Breast epithelium (tissue), 3 donors: ENCODE results near the gene ATP8A1.

Experiments used
- POLR2A ChIP-seq: fragments of 450-650 bp; IDR thresholded peaks from one replicate; pipeline ENCODE4 v1.6.1; 2016; ENCODE audit warnings: antibody characterized with exemption, mild to moderate bottlenecking, moderate library complexity
- POLR2AphosphoS5 ChIP-seq, 3 donors: sonication (generic); formaldehyde crosslinking; IDR thresholded peaks; one replicate each; pipeline ENCODE4 v1.6.1; 2017; ENCODE audit warnings: antibody characterized with exemption in 3 of 3
- TF ChIP-seq, protein P1 (sequence below), 3 donors: fragments of 450-650 bp; IDR thresholded peaks; one replicate each; pipeline ENCODE4 v1.5.1; 2016 to 2017; ENCODE audit warnings: antibody characterized with exemption in 3 of 3, mild to moderate bottlenecking in 3 of 3, moderate library complexity in 3 of 3

DNA sequence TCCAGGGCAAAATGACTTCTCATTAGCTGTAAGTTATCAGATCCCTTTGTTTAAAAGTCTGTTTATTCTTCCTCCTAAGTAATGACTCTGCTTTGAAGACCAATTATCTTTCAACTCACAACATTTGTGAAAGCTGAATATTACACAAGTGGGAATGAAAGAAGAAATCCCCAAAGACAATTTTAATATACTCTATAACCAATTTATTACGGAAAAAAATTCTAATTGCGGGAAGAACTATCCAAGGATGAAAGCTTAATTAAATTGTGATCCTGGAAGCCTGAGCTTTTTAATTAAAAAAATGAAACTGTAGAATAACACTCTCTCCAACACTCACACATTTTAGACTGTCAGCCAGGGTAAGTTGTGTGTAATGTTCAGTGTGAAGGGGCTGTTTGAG lies 275.2 kb downstream of the ATP8A1 start:
- TF ChIP-seq, protein P1, sequence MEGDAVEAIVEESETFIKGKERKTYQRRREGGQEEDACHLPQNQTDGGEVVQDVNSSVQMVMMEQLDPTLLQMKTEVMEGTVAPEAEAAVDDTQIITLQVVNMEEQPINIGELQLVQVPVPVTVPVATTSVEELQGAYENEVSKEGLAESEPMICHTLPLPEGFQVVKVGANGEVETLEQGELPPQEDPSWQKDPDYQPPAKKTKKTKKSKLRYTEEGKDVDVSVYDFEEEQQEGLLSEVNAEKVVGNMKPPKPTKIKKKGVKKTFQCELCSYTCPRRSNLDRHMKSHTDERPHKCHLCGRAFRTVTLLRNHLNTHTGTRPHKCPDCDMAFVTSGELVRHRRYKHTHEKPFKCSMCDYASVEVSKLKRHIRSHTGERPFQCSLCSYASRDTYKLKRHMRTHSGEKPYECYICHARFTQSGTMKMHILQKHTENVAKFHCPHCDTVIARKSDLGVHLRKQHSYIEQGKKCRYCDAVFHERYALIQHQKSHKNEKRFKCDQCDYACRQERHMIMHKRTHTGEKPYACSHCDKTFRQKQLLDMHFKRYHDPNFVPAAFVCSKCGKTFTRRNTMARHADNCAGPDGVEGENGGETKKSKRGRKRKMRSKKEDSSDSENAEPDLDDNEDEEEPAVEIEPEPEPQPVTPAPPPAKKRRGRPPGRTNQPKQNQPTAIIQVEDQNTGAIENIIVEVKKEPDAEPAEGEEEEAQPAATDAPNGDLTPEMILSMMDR (IDR thresholded peaks at IDR 0.05): no peak
- TF ChIP-seq POLR2A: no peak
- TF ChIP-seq POLR2AphosphoS5 (IDR thresholded peaks at IDR 0.05): no peak
